Caco-2 (cell line): ENCODE results near the gene LUC7L. TPM values are rescaled to one million over a fixed set of nuclear protein-coding genes. Genes with fewer than 3 reads are reported as not detected.

Experiments
- BruUV-seq: library from RNA; stranded (reverse); fragments of 400-500 nt; replicated peaks from 2 replicates; lab custom pipeline; 2021; lab: Mats Ljungman, UMichigan
- CTCF ChIA-PET: fragments of 300-600 bp; sonication (Branson Sonifier 250); formaldehyde crosslinking; loops from one replicate; lab custom pipeline; 2022; ENCODE audit warnings: antibody characterized with exemption; lab: Charles Lee
- POLR2A ChIA-PET: fragments of 300-600 bp; sonication (Branson Sonifier 250); formaldehyde crosslinking; loops from one replicate; lab custom pipeline; 2022; ENCODE audit warnings: antibody characterized with exemption; lab: Charles Lee
- DNase-seq, 2 experiments: peaks; one replicate each; pipeline versions ENCODE4 v3.0.0 to v3.0.0-alpha.2; 2020 to 2022
- H3K27me3 ChIP-seq: replicated peaks from 2 replicates; pipeline ENCODE4 v1.6.0; 2011; ENCODE audit warnings: low read length; ENCODE audit not compliant: control insufficient read depth, insufficient read depth
- H3K36me3 ChIP-seq: 2 replicates; pipeline ENCODE4 v1.5.1; 2011; ENCODE audit warnings: low read length; ENCODE audit not compliant: control insufficient read depth, insufficient read depth
- H3K4me1 ChIP-seq: fragments of 250-450 bp; sonication (Bioruptor Pico); 2 replicates; pipeline ENCODE4 v1.5.1; 2020; ENCODE audit warnings: mild to moderate bottlenecking
- H3K4me3 ChIP-seq: 2 replicates; pipeline ENCODE4 v1.5.1; 2011; ENCODE audit warnings: low read depth, mild to moderate bottlenecking, control low read depth, low read length
- H3K9me3 ChIP-seq: fragments of 250-450 bp; sonication (Bioruptor Pico); 2 replicates; pipeline ENCODE4 v1.5.1; 2020; ENCODE audit warnings: mild to moderate bottlenecking, moderate library complexity
- H3K27ac Mint-ChIP-seq: one replicate; pipeline ENCODE4 v1.8.0; 2022; ENCODE audit warnings: mixed read lengths; ENCODE audit not compliant: unreplicated experiment
- H3K27me3 Mint-ChIP-seq: one replicate; pipeline ENCODE4 v1.8.0; 2022; ENCODE audit warnings: mixed read lengths; ENCODE audit not compliant: insufficient read depth, unreplicated experiment
- H3K36me3 Mint-ChIP-seq: one replicate; pipeline ENCODE4 v1.8.0; 2022; ENCODE audit warnings: mild to moderate bottlenecking, mixed read lengths; ENCODE audit not compliant: insufficient read depth, unreplicated experiment
- H3K4me1 Mint-ChIP-seq: one replicate; pipeline ENCODE4 v1.8.0; 2022; ENCODE audit warnings: low read depth, mixed read lengths; ENCODE audit not compliant: unreplicated experiment
- H3K4me3 Mint-ChIP-seq: one replicate; pipeline ENCODE4 v1.8.0; 2022; ENCODE audit warnings: mild to moderate bottlenecking, moderate library complexity, mixed read lengths; ENCODE audit not compliant: unreplicated experiment
- H3K9me3 Mint-ChIP-seq: one replicate; pipeline ENCODE4 v1.8.0; 2022; ENCODE audit warnings: mixed read lengths; ENCODE audit not compliant: unreplicated experiment
- intact Hi-C: fragments of 100-400 bp; cut with micrococcal nuclease; formaldehyde crosslinking; loops from one replicate; pipeline ENCODE4 v1.10.0; 2022; ENCODE audit not compliant: unreplicated experiment
- total RNA-seq: library from RNA; stranded (reverse); gene quantifications from 2 replicates; pipeline ENCODE4 v1.2.3, GENCODE V29; 2022
- TF ChIP-seq, protein P1 (sequence below), 2 experiments: fragments of 200-600 bp in 1 of 2; IDR thresholded peaks; 1 replicate in 1 of 2; 2 replicates in 1 of 2; pipeline versions ENCODE4 v1.5.1 to v1.8.0; 2011 to 2022; ENCODE audit warnings: antibody characterized with exemption in 1 of 2, control low read depth in 1 of 2, inconsistent platforms in 1 of 2, low read depth in 1 of 2, low read length in 1 of 2, mild to moderate bottlenecking in 1 of 2, moderate library complexity in 1 of 2; ENCODE audit not compliant: insufficient read depth in 1 of 2, severe bottlenecking in 1 of 2, unreplicated experiment in 1 of 2

The LUC7L gene
- total RNA-seq, 1 experiment from 2014 or later, result 80.7 TPM

DNA sequence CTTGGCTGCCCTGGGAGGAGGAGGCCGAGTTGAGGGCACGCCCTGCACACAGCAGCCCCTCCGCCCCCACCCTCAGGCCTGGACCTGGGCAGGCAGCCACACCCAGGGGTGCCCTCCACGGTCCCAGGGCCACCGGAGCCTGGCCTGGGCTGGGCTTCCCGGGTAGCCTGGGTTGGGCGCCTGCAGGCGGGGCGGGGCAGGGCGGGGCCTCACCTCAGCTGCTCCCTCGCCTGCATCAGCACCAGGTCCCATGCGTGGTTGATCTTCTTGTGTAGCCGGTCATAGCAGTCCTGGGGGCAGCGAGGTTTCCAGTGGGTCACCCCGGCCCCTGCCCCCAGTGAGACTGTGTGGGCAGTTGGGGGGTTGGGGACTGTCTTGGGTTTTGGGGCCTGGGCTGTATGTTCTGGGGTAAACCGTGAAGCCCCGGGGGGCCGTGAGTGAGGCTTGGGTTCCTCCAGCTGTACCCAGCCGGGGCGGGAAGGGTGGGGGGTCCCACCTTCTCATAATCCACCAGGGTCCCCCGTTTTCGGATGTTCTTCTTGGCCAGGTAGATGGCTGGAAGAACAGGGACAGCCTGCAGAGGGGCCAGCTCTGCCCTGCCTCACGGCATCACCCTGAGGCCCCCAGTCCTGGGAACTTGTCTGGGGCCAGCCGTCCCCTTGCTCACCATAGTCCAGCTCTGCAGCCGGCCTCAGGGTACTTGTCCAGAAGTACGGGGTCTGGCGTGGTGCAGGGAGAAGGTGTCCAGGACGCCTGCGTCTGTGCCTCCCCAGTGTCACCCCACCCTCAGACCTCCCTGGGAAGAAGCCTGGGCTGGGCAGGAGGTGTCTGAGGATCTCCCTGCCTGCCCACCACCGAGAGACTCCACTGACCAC lies 44.5 kb upstream of the LUC7L start:
- H3K27ac Mint-ChIP-seq, result no peak overlapping the region
- no peak overlapping the region for H3K4me3 ChIP-seq
- no peaks in the 10 kb centered on the region for H3K36me3 ChIP-seq
- no peaks in the 10 kb centered on the region for H3K9me3 Mint-ChIP-seq
- ChIA-PET CTCF (no interaction called here), POLR2A (no interaction called here)
- no peaks in the 10 kb centered on the region for H3K27me3 Mint-ChIP-seq
- no peaks in the 10 kb centered on the region for H3K9me3 ChIP-seq
- DNase-seq, result no peak
- no peaks in the 10 kb centered on the region for H3K4me1 ChIP-seq
- H3K4me1 Mint-ChIP-seq, result no peaks in the 10 kb centered on the region
- H3K36me3 Mint-ChIP-seq, result no peaks in the 10 kb centered on the region
- TF ChIP-seq, protein P1, sequence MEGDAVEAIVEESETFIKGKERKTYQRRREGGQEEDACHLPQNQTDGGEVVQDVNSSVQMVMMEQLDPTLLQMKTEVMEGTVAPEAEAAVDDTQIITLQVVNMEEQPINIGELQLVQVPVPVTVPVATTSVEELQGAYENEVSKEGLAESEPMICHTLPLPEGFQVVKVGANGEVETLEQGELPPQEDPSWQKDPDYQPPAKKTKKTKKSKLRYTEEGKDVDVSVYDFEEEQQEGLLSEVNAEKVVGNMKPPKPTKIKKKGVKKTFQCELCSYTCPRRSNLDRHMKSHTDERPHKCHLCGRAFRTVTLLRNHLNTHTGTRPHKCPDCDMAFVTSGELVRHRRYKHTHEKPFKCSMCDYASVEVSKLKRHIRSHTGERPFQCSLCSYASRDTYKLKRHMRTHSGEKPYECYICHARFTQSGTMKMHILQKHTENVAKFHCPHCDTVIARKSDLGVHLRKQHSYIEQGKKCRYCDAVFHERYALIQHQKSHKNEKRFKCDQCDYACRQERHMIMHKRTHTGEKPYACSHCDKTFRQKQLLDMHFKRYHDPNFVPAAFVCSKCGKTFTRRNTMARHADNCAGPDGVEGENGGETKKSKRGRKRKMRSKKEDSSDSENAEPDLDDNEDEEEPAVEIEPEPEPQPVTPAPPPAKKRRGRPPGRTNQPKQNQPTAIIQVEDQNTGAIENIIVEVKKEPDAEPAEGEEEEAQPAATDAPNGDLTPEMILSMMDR (IDR thresholded peaks at IDR 0.05; ENCODE audit: insufficient read depth in 1 of 2, low read depth in 1 of 2, low read length in 1 of 2, severe bottlenecking in 1 of 2, unreplicated experiment in 1 of 2), result no peak
- intact Hi-C loops, result no loop called here
- H3K4me3 Mint-ChIP-seq, result no peak overlapping the region
- H3K27me3 ChIP-seq, result no peaks in the 10 kb centered on the region
- BruUV-seq, result no TSS peak

DNA sequence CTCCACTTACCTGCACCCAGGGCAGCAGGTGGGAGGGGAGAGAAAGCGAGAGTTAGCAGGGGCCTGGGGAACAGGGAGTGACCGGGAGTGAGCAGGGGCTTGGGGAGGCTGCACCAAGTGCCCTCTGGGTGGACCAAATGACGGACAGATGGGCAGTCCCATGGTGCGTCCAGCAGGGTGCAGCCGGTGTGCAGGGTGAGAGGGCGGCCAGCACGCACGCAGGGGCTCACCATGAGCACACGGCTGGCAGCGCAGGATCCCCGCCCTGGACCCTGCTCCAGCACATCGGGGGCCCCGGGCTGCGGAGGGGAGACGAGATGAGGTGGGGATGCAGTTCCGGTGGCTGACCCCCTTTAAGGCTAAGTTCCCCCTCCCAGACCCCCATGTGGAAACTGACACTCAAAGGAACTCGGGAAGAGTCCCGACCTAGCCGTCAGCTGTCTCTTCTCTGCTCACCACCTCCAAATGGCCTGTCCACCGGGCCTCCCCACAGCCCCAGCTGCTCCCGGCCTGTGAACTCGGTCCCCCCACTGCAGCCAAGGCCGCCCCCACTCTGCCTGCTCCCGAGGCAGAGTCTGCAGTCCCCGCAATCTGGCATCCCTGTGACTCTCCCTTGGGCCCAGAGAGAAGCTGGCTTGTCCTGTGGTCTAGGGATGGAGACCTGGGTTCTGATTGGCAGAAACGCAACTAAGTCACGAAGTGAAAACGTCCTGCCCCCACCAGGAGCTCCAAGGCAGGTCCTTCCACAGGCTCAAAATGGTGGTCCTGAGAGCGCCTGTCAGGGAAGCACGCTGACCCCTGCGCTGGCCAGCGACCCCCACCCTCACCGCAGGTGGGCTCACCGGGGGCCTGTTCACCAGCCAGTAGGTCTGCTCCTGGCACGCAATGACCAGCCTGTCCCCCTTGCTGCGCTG lies 43.6 kb upstream of the LUC7L start:
- Histone ChIP-seq H3K4me1 (no peaks in the 10 kb centered on the region), H3K27me3 (no peaks in the 10 kb centered on the region), H3K9me3 (no peaks in the 10 kb centered on the region), H3K4me3 (no peak overlapping the region), H3K36me3 (no peaks in the 10 kb centered on the region)
- DNase-seq, result no peak
- TF ChIP-seq, protein P1 (IDR thresholded peaks at IDR 0.05; ENCODE audit: insufficient read depth in 1 of 2, low read depth in 1 of 2, low read length in 1 of 2, severe bottlenecking in 1 of 2, unreplicated experiment in 1 of 2), result no peak
- intact Hi-C loops, result no loop called here
- Mint-ChIP-seq H3K27me3 (no peaks in the 10 kb centered on the region), H3K36me3 (no peaks in the 10 kb centered on the region), H3K4me3 (no peak overlapping the region), H3K4me1 (no peaks in the 10 kb centered on the region), H3K9me3 (no peaks in the 10 kb centered on the region), H3K27ac (no peak overlapping the region)
- no TSS peak for BruUV-seq
- POLR2A ChIA-PET, result no interaction called here
- CTCF ChIA-PET, result no interaction called here
